ENCODE measurements around the gene RYR3.

The RYR3 gene

GRCh38 chr15:33380406-33380805 is 69.6 kb downstream of the RYR3 start:
- Histone ChIP-seq H4K20me1 (ENCODE audit: low read depth, low read length) (no peaks in the 10 kb centered on the region), H3K27ac (ENCODE audit: low read depth, low read length) (no peak overlapping the region), H3K4me2 (ENCODE audit: low read depth, low read length, poor library complexity, severe bottlenecking) (no peak overlapping the region), H3K79me2 (ENCODE audit: insufficient read depth, low read length) (no peaks in the 10 kb centered on the region), H2AFZ (ENCODE audit: low read depth, low read length, severe bottlenecking) (no peak overlapping the region), H3K9me2 (replicated peaks; ENCODE audit: insufficient read depth, low read length) (no peaks in the 10 kb centered on the region), H3K9me3 (ENCODE audit: insufficient read depth, low read length) (no peaks in the 10 kb centered on the region), H3F3A (ENCODE audit: insufficient read depth) (no peaks in the 10 kb centered on the region), H3K4me3 (ENCODE audit: insufficient read depth, low read length, poor library complexity, severe bottlenecking) (no peak overlapping the region), H3K9ac (ENCODE audit: low read length) (no peak overlapping the region), H3K36me3 (ENCODE audit: low read length) (no peaks in the 10 kb centered on the region), H3K27me3 (ENCODE audit: low read length) (no peaks in the 10 kb centered on the region)
- TF ChIP-seq CTCF (IDR thresholded peaks at IDR 0.05; ENCODE audit: insufficient read depth, low read length, poor library complexity, severe bottlenecking) (no peak), EZH2phosphoT487 (conservative IDR thresholded peaks at IDR 0.05; ENCODE audit: low read length) (no peak)

DNA sequence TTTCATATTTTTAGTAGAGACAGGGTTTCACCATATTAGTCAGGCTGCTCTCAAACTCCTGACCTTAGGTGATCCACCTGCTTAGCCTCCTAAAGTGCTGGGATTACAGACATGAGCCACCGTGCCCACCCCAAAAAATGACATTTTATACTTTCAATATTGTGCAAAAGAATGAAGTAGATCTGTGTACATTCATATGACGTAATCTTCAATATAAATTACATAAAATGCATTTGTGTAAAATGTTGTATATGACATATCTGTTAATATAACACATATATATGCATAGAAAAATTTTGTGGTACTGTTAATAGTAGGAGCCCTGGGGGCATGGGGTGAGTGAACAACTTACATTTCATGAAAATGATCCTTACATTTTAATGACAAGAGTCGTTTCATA is 71.7 kb downstream of the RYR3 start:
- TF ChIP-seq CTCF (IDR thresholded peaks at IDR 0.05; ENCODE audit: insufficient read depth, low read length, poor library complexity, severe bottlenecking) (no peak), EZH2phosphoT487 (conservative IDR thresholded peaks at IDR 0.05; ENCODE audit: low read length) (no peak)
- H2AFZ ChIP-seq (ENCODE audit: low read depth, low read length, severe bottlenecking) = no peak overlapping the region
- H3K79me2 ChIP-seq (ENCODE audit: insufficient read depth, low read length) = no peaks in the 10 kb centered on the region
- H4K20me1 ChIP-seq (ENCODE audit: low read depth, low read length) = no peaks in the 10 kb centered on the region
- H3K36me3 ChIP-seq (ENCODE audit: low read length) = no peaks in the 10 kb centered on the region
- no peak overlapping the region for H3K27ac ChIP-seq (ENCODE audit: low read depth, low read length)
- H3K4me2 ChIP-seq (ENCODE audit: low read depth, low read length, poor library complexity, severe bottlenecking) = no peak overlapping the region
- no peaks in the 10 kb centered on the region for H3K9me3 ChIP-seq (ENCODE audit: insufficient read depth, low read length)
- no peak overlapping the region for H3K4me3 ChIP-seq (ENCODE audit: insufficient read depth, low read length, poor library complexity, severe bottlenecking)
- no peaks in the 10 kb centered on the region for H3K27me3 ChIP-seq (ENCODE audit: low read length)
- no peaks in the 10 kb centered on the region for H3K9me2 ChIP-seq (replicated peaks; ENCODE audit: insufficient read depth, low read length)
- H3K9ac ChIP-seq (ENCODE audit: low read length) = no peak overlapping the region
- no peaks in the 10 kb centered on the region for H3F3A ChIP-seq (ENCODE audit: insufficient read depth)

DNA sequence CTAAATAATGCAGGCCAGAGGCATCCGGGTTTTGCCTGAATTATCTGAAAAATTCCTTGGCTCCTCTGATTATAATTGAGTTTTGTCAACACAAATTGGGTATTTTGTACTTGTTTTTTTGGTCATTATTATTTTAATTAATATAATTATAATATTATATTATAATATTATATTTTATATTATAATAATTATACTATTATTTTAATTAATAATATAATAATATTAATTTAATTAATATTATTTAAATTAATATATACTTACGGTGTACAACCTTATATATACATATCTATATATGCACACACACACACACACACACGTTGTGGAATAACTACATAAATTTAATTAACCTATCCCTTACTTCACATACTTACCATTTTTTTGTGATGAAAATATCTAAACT is 73.5 kb downstream of the RYR3 start:
- no peak overlapping the region for H2AFZ ChIP-seq (ENCODE audit: low read depth, low read length, severe bottlenecking)

More for the DNA sequence above, 73.5 kb downstream of the RYR3 start:
- H3K4me3 ChIP-seq (ENCODE audit: insufficient read depth, low read length, poor library complexity, severe bottlenecking) = no peak overlapping the region
- H3K9ac ChIP-seq (ENCODE audit: low read length) = no peak overlapping the region
- H3K27me3 ChIP-seq (ENCODE audit: low read length) = no peaks in the 10 kb centered on the region
- H3F3A ChIP-seq (ENCODE audit: insufficient read depth) = no peaks in the 10 kb centered on the region
- no peaks in the 10 kb centered on the region for H3K36me3 ChIP-seq (ENCODE audit: low read length)
- no peak overlapping the region for H3K27ac ChIP-seq (ENCODE audit: low read depth, low read length)
- no peaks in the 10 kb centered on the region for H4K20me1 ChIP-seq (ENCODE audit: low read depth, low read length)
- H3K4me2 ChIP-seq (ENCODE audit: low read depth, low read length, poor library complexity, severe bottlenecking) = no peak overlapping the region
- H3K9me3 ChIP-seq (ENCODE audit: insufficient read depth, low read length) = no peaks in the 10 kb centered on the region
- no peaks in the 10 kb centered on the region for H3K9me2 ChIP-seq (replicated peaks; ENCODE audit: insufficient read depth, low read length)
- TF ChIP-seq EZH2phosphoT487 (conservative IDR thresholded peaks at IDR 0.05; ENCODE audit: low read length) (no peak), CTCF (IDR thresholded peaks at IDR 0.05; ENCODE audit: insufficient read depth, low read length, poor library complexity, severe bottlenecking) (no peak)
- no peaks in the 10 kb centered on the region for H3K79me2 ChIP-seq (ENCODE audit: insufficient read depth, low read length)

Data from SU-DHL-6 (cell line).